Measurements from ENCODE around the gene PARVB.
A peak's percentile ranks its signal among the peaks of the same experiment; 100 is the strongest.

PARVB gene

GRCh38 chr22:44186737-44187136 is 162.6 kb downstream of the PARVB start:
- no peak for DNase-seq

DNA sequence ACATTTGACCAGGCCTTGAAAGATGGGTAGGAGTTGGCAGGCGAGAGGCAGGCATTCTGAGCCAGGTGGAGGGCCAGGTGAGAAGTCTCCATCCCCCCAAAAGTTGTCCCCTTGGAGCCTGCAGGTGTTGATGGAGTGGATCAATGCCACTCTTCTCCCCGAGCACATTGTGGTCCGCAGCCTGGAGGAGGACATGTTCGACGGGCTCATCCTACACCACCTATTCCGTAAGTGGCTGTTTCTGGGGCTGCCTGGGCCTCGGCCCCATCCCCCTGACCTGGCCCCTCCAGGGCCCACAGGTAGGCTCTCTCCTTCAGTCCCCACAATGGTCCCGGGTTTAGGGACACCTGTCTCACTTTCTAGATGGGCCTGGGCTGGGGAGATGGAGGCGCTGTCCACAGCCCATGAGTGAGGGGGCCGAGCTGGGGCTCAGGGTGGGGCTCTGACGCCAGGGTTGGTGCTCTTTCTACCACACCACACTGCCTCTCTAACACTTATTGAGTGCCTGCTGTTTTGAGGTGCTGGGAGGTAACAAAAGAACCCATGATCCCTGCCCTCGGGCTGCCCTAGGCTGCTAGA is 163.6 kb downstream of the PARVB start:
- no peak for DNase-seq

- no peak for DNase-seq
Observed at GRCh38 chr22:44188316-44188715, 164.2 kb downstream of the PARVB start.

GRCh38 chr22:44188986-44189630 is 165.0 kb downstream of the PARVB start:
- no peak for DNase-seq

GRCh38 chr22:44190381-44190976 is 166.4 kb downstream of the PARVB start:
- no peak for DNase-seq

DNA sequence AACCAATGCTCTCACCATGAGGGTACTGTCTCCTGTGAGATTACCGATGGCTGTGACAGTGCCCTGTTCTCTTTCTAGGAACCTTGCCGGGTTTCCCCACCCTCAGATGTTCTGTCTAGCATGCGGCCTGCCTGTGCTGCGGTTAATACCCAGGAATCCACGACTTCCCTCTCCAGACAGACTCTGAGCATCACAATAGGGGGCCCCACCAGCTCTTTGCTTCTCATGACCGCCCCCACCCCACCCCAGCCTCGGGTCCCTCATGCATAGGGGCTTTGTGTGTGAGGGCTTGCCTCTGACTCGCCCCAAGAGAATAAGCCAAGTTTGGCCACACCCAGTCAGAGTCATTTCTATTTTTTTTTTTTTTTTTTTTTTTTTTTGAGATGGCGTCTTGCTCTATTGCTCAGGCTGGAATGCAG is 166.9 kb downstream of the PARVB start:
- peak; percentile 66 for DNase-seq

DNA sequence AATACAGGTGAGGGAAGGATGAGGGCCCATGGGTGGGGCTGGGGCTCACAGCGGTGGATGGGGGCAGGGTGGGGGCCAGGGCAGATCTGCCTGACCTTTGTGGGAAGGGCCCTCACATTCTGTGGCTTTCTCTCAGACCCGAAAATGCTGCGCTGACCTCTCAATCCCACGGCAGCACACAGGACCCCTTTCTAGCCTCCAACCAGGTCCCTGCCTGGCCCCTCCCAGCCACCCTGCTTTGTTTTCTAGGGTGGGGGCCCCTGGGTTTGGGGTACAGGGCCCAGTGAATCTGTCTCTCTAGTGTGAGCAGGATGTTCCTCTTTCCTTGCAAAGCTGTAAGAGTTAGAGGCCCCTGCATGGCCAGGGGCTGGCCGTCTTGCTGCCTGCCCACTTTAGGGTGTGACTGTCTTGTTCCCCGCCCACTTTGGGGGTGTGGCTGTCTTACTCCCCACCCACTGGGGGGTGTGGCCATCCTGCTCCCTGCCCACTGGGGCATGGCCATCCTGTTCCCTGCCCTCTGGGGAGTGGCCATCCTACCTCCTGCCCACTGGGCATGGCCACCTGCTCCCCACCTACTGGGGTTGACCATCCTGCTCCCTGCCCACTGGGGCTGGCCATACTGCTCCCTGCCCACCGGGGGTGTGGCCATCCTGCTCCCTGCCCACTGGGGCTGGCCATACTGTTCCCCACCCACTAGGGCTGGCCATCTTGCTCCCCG is 168.2 kb downstream of the PARVB start:
- peak; percentile 81 for DNase-seq

- no peak for DNase-seq
Observed at GRCh38 chr22:44192816-44193534, 168.9 kb downstream of the PARVB start.

GRCh38 chr22:44193535-44193891 is 169.4 kb downstream of the PARVB start:
- no peak for DNase-seq

GRCh38 chr22:44194569-44194968 is 170.5 kb downstream of the PARVB start:
- DNase-seq = no peak

- DNase-seq = no peak
Observed at GRCh38 chr22:44195189-44195871, 171.2 kb downstream of the PARVB start.

DNA sequence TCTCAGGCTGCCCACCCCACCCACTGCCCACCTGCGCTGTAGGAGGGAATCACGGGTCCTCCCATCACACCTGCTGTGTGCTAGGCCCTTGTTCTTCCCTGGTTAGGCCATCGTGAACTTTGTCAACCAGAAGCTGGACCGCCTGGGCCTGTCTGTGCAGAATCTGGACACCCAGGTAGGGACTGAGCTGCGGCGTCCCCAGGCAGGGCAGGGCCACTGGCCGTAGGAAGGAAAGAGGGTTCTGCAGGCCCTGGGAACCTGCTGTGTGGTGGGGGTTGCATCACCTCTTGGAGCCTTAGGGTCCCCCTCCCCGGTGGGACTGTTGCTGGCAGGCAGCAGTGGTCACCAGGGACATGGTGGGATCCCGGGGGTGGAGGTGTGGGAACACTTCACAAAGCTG is 172.1 kb downstream of the PARVB start:
- no peak for DNase-seq

GRCh38 chr22:44196731-44197131 is 172.6 kb downstream of the PARVB start:
- no peak for DNase-seq

DNA sequence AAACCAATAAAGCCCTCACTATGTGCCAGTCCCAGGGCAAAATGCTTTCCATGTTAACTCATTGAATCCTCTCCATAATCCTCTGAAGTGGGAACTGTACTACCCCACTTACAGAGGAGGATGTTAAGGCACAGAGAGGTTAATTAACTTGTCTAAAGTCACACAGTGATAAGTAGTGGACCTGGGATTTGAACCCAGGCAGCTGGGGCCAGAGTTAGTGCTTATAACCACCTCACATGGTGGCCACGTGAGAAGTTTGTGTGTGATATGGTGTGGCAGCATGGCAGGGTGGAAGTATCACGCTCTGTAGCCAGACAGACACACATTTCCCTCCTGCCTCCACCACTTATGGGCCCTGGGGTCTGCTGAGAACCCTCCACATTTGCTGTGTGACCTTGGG is 173.2 kb downstream of the PARVB start:
- no peak for DNase-seq

- DNase-seq = no peak
Observed at GRCh38 chr22:44199164-44199563, 175.1 kb downstream of the PARVB start.

GRCh38 chr22:44199866-44200265 is 175.8 kb downstream of the PARVB start:
- no peak for DNase-seq

- DNase-seq = no peak
Observed at GRCh38 chr22:44200451-44200850, 176.3 kb downstream of the PARVB start.

DNA sequence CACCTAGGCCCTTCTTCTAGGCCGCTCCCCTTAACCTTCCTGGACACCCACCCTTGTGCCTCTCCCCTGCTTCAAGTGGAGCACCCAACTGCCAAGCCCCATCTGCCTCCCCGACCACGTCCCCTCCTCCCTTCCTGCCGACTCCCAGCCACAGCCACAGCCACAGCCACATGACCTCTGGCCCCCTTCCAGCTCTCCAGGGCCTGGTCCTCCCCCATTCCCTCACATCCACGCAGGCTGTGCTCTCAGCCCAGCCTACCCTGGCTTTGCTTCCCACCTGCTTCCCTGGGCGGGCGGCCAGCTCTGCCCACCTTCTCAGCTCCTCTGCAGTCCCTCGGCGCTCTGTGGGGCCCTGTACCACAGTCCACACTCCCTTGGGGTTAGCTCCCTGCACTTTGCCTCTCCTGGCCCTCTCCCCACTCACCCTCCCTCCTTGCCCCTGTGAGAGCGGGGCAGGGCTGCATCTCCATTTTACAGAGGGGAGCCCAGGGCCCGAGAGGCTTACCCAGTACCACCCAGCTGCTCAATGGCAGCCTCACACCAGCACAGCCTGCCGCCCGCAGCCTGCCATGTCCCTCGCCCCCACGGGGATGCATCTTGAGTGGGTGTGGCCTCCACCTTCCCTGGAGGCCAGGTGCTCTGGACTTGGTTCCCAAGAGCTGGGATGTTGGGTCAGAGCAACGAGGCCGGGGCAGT is 176.9 kb downstream of the PARVB start:
- no peak for DNase-seq

DNA sequence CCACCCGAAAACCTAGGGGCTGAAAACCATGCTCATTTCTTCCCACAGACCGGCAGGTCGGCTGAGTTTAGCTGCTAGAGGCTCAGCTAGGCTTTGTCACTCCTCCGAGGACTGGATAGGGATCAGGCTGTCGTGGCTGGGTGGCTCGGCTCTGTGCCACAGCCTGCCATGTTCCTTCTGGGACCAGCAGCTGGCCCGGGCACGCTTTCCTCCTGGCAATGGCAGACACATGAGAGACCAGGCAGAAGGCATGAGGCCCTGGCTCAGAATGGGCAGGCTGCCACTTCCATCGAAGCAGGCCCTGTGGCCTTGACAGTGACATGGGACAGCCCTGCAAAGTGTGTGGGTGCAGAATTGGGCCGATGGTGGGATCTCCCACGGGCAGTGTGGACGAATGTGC is 177.6 kb downstream of the PARVB start:
- DNase-seq = no peak

DNA sequence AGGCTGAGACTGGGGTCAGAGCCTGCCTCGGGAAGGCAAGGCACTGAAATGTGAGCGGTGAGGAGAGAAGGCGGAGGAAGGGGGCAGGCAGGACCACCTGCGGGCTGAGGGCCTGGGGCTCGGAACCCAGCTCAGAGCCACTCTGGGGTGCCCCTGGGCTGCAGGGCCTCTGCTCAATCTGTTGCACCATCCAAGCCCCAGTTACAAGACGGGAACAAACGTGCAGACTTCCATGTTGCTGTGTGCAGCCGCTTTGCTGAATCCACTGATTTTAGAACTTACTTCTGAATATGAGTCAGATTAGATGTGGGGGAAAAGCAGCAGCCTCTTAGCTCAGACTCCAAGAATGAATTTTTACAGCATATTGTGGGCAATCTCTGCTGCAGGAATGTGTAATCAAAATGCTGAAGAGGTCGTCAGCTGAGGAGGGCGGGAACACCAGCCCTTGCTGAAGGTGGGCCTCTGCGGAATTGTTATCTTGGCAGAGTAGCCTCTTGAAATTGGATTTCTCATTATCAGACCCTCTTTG is 178.2 kb downstream of the PARVB start:
- DNase-seq = no peak

DNA sequence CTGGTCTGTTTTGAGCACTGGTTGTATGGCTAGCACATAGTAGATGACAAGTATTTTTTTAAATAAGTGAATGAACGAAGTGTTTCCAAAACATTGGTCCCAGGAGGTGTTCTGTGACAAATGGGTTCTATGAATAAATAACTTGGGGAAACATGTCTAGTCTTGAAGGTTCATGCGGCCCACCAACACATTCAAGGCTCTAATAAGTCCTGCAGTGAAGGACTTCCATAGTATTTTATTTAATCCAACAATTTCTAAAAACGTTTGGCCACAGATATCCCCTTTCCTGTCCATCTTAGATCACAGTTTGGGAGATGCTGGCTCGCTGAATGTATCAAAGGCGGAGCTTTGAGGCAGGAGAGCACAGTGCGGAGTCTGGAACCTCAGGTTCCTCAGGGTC is 179.1 kb downstream of the PARVB start:
- DNase-seq = no peak
